T-helper 17 cell (primary cell): ENCODE data around the gene RAB5A. TPM values are rescaled to one million over a fixed set of nuclear protein-coding genes. Genes with fewer than 3 reads are reported as not detected.
"Not testable (repeated sequence)": the region's sequence is repeated elsewhere in the genome, so short reads cannot be mapped to it uniquely, and the experiment has no call there.

Experiments
- ATAC-seq: fragments of 150-1000 bp; cut with Tn5 transposase; 2 replicates; pipeline ENCODE4 v1.10.0; 2021; ENCODE audit warnings: mild to moderate bottlenecking, moderate library complexity
- DNase-seq, 3 donors: peaks; one replicate each; pipeline versions ENCODE4 v3.0.0 to v3.0.0-alpha.2; 2020 to 2021
- H3K9me3 ChIP-seq: one replicate; pipeline ENCODE4 v1.7.0; 2013; ENCODE audit warnings: low read length, mild to moderate bottlenecking; ENCODE audit not compliant: control insufficient read depth, poor library complexity, severe bottlenecking
- H3K27ac Mint-ChIP-seq: one replicate; pipeline ENCODE4 v1.8.0; 2022; ENCODE audit warnings: mild to moderate bottlenecking, moderate library complexity, mixed read lengths
- H3K27me3 Mint-ChIP-seq: one replicate; pipeline ENCODE4 v1.8.0; 2022; ENCODE audit warnings: mixed read lengths
- H3K36me3 Mint-ChIP-seq: one replicate; pipeline ENCODE4 v1.8.0; 2022; ENCODE audit warnings: low read depth, mixed read lengths
- H3K4me1 Mint-ChIP-seq: one replicate; pipeline ENCODE4 v1.8.0; 2022; ENCODE audit warnings: mild to moderate bottlenecking, mixed read lengths
- H3K4me3 Mint-ChIP-seq: one replicate; pipeline ENCODE4 v1.8.0; 2022; ENCODE audit warnings: mild to moderate bottlenecking, moderate library complexity, mixed read lengths
- total RNA-seq, 4 donors: library from RNA in 2 of 4; stranded (reverse) in 2 of 4; gene quantifications; one replicate each; pipeline ENCODE4 v1.2.3 and lab custom pipeline; 2022 to 2026

Gene RAB5A
- total RNA-seq, 2 donors from 2014 or later = 102 to 112 TPM

DNA sequence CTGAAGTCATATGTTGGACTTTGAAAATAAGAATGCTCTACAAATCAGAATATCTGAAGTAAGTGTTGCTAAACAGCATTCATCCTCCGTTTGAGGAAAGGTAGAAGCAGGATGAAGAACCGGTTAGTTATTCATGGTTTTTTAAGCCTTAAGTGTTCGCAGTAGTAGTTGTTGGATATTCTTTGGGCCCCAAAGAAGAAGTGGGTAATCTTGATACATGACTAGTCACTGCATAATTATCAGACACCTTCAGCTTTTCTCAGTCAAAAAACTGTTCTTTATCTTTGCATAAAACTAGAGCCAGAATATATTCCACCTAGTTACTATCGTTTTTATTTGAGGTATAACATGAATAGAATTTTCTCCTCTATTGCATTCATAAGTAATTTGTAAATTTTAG, 13.8 kb downstream of the RAB5A start:
- H3K4me1 Mint-ChIP-seq = peaks cover 33% of the 10 kb centered on the region
- no peak for DNase-seq
- H3K27me3 Mint-ChIP-seq = no peaks in the 10 kb centered on the region
- no peak overlapping the region for H3K27ac Mint-ChIP-seq
- no peaks in the 10 kb centered on the region for H3K9me3 ChIP-seq
- ATAC-seq = no peak
- H3K4me3 Mint-ChIP-seq = no peak overlapping the region
- H3K36me3 Mint-ChIP-seq = no peaks in the 10 kb centered on the region

- Mint-ChIP-seq H3K27ac (no peak overlapping the region), H3K4me1 (peaks cover 35% of the 10 kb centered on the region), H3K4me3 (peak overlapping the region; percentile 42), H3K27me3 (no peaks in the 10 kb centered on the region), H3K36me3 (no peaks in the 10 kb centered on the region)
- H3K9me3 ChIP-seq = no peaks in the 10 kb centered on the region
- ATAC-seq = no peak
- no peak for DNase-seq
These were observed 15.1 kb downstream of the RAB5A start for GRCh38 chr3:19961960-19962359.

DNA sequence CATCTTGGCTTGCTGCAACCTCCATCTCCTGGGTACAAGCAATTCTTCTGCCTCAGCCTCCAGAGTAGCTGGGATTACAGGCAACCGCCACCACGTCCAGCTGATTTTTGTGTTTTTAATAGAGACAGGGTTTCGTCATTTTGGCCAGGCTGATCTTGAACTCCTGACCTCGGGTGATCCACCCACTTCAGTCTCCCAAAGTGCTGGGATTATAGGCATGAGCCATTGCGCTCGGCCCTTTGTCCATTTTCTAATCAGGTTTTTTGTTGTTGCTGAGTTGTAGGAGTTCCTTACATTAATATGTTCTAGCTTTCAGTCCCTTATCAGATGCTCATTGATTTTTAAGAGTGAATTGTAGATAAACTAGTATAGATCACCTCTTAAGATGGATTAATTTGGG, 20.3 kb downstream of the RAB5A start:
- Mint-ChIP-seq H3K27me3 (no peaks in the 10 kb centered on the region), H3K4me1 (peaks cover 30% of the 10 kb centered on the region), H3K36me3 (peaks cover 4% of the 10 kb centered on the region), H3K27ac (no peak overlapping the region), H3K4me3 (no peak overlapping the region)
- no peaks in the 10 kb centered on the region for H3K9me3 ChIP-seq
- DNase-seq (no peak), ATAC-seq (no peak)

GRCh38 chr3:19967812-19968211, 20.9 kb downstream of the RAB5A start:
- no peaks in the 10 kb centered on the region for H3K9me3 ChIP-seq
- peak overlapping the region; percentile 10 for H3K27ac Mint-ChIP-seq
- no peak overlapping the region for H3K4me3 Mint-ChIP-seq
- H3K4me1 Mint-ChIP-seq = peaks cover 34% of the 10 kb centered on the region
- H3K27me3 Mint-ChIP-seq = no peaks in the 10 kb centered on the region
- no peak for ATAC-seq
- DNase-seq = no peak
- peaks cover 4% of the 10 kb centered on the region for H3K36me3 Mint-ChIP-seq

GRCh38 chr3:19970327-19970726, 23.4 kb downstream of the RAB5A start:
- Mint-ChIP-seq H3K36me3 (peaks cover 4% of the 10 kb centered on the region), H3K4me3 (no peak overlapping the region)

GRCh38 chr3:19972054-19972453, 25.2 kb downstream of the RAB5A start:
- Mint-ChIP-seq H3K27me3 (no peaks in the 10 kb centered on the region), H3K27ac (peak overlapping the region; percentile 21), H3K4me1 (peaks cover 22% of the 10 kb centered on the region), H3K36me3 (peaks cover 4% of the 10 kb centered on the region), H3K4me3 (no peak overlapping the region)
- DNase-seq (no peak), ATAC-seq (no peak)
- H3K9me3 ChIP-seq = no peaks in the 10 kb centered on the region

More at GRCh38 chr3:19970327-19970726, 23.4 kb downstream of the RAB5A start:
- ATAC-seq = no peak
- H3K27me3 Mint-ChIP-seq = no peaks in the 10 kb centered on the region
- no peaks in the 10 kb centered on the region for H3K9me3 ChIP-seq
- peaks cover 32% of the 10 kb centered on the region for H3K4me1 Mint-ChIP-seq
- H3K27ac Mint-ChIP-seq = no peak overlapping the region
- no peak for DNase-seq

- not testable (repeated sequence) for H3K27me3 Mint-ChIP-seq, H3K4me1 Mint-ChIP-seq, H3K4me3 Mint-ChIP-seq, H3K36me3 Mint-ChIP-seq, H3K9me3 ChIP-seq, ATAC-seq, DNase-seq
- peak overlapping the region; percentile 21 for H3K27ac Mint-ChIP-seq
These were observed 42.0 kb downstream of the RAB5A start for GRCh38 chr3:19988904-19989303.

GRCh38 chr3:19994796-19995195, 47.9 kb downstream of the RAB5A start:
- Mint-ChIP-seq H3K4me3 (no peak overlapping the region), H3K27me3 (no peaks in the 10 kb centered on the region), H3K36me3 (no peaks in the 10 kb centered on the region), H3K4me1 (peaks cover 5% of the 10 kb centered on the region), H3K27ac (no peak overlapping the region)
- ATAC-seq (no peak), DNase-seq (no peak)
- no peaks in the 10 kb centered on the region for H3K9me3 ChIP-seq

GRCh38 chr3:19997502-19997901, 50.6 kb downstream of the RAB5A start:
- Mint-ChIP-seq H3K36me3 (no peaks in the 10 kb centered on the region), H3K27me3 (no peaks in the 10 kb centered on the region), H3K4me1 (no peaks in the 10 kb centered on the region), H3K27ac (no peak overlapping the region), H3K4me3 (no peak overlapping the region)
- DNase-seq = no peak
- no peaks in the 10 kb centered on the region for H3K9me3 ChIP-seq
- no peak for ATAC-seq

DNA sequence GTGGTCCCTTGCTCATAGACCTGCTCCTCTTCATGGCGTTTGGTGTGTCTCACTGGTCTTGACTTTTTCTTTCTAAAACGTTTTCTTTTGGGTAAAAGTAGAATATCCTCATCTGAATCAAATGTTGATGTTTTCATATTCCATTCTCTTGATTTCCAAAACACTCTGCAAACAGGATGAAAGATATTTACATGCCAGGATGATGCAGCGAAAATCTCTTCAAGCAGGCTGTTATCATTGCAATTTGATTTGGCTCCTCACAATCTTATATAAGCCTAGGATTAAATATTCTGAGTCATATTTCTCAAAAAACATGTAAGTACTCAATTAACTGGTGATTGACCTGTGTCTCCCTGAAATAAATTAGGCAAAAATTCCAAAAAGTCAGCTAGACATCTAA, 55.0 kb downstream of the RAB5A start:
- DNase-seq (no peak), ATAC-seq (no peak)
- H3K4me1 Mint-ChIP-seq = no peaks in the 10 kb centered on the region
- peaks cover 2% of the 10 kb centered on the region for H3K36me3 Mint-ChIP-seq
- no peaks in the 10 kb centered on the region for H3K27me3 Mint-ChIP-seq
- H3K9me3 ChIP-seq = no peaks in the 10 kb centered on the region
- H3K27ac Mint-ChIP-seq = no peak overlapping the region
- H3K4me3 Mint-ChIP-seq = no peak overlapping the region

- no peaks in the 10 kb centered on the region for H3K9me3 ChIP-seq
- H3K36me3 Mint-ChIP-seq = peaks cover 2% of the 10 kb centered on the region
- H3K27ac Mint-ChIP-seq = no peak overlapping the region
- no peaks in the 10 kb centered on the region for H3K4me1 Mint-ChIP-seq
- H3K4me3 Mint-ChIP-seq = no peak overlapping the region
- H3K27me3 Mint-ChIP-seq = no peaks in the 10 kb centered on the region
- DNase-seq (no peak), ATAC-seq (no peak)
These were observed 61.1 kb downstream of the RAB5A start for GRCh38 chr3:20007960-20008359.

DNA sequence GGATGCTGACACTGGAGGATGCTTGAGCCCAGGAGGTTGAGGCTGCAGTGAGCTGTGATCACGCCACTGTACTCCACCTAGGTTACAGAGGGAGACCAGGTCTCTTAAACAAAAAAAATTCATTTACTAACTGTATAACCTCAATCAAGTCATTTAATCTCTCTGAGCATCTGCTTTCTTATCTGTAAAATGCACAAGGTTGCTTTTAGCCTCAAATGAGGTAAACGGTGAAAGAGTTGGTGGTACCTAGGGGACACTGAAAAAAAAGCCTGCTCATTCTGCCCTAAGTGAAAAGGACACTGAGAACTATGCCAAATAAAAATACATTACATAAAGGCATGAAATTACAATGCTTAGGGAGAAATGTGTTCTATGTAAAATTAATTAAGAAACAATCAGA, 61.7 kb downstream of the RAB5A start:
- H3K27ac Mint-ChIP-seq = no peak overlapping the region
- no peaks in the 10 kb centered on the region for H3K4me1 Mint-ChIP-seq
- no peaks in the 10 kb centered on the region for H3K27me3 Mint-ChIP-seq
- no peak overlapping the region for H3K4me3 Mint-ChIP-seq
- no peak for ATAC-seq
- H3K9me3 ChIP-seq = no peaks in the 10 kb centered on the region
- H3K36me3 Mint-ChIP-seq = peaks cover 2% of the 10 kb centered on the region
- DNase-seq = no peak

DNA sequence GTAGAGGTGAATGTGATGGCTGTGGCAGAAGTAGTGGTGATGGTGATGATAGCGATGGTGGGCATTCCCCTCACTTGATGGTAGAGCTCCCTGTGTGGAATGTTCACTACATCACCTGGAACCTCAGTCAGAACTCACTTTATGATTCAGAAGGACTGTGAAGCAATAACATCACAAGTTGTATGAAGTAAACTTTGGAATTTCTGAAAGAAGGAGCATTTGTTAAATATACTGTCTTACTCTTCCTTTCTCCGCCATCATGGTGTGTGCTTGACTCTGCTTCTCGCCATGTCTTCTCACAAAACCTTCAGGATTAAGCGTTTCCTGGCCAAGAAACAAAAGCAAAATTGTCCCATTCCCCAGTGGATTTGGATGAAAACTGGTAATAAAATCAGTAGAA, 65.3 kb downstream of the RAB5A start, which contains the start of gene PP2D1:
Gene PP2D1 (minus strand): TSS at position 101 of the 400 bp plus-strand sequence. CDS start 192 bp downstream, outside the sequence.
- Mint-ChIP-seq H3K27me3 (no peaks in the 10 kb centered on the region), H3K4me3 (no peak within 1 kb of the TSS), H3K4me1 (no peaks in the 10 kb centered on the region), H3K36me3 (no peaks in the 10 kb centered on the region), H3K27ac (no peak within 1 kb of the TSS)
- no peak for DNase-seq
- H3K9me3 ChIP-seq = no peaks in the 10 kb centered on the region
- no peak for ATAC-seq

GRCh38 chr3:20013396-20013795, 66.5 kb downstream of the RAB5A start:
- Mint-ChIP-seq H3K4me3 (no peak overlapping the region), H3K27me3 (no peaks in the 10 kb centered on the region), H3K27ac (no peak overlapping the region), H3K4me1 (no peaks in the 10 kb centered on the region), H3K36me3 (no peaks in the 10 kb centered on the region)
- ATAC-seq (no peak), DNase-seq (no peak)
- no peaks in the 10 kb centered on the region for H3K9me3 ChIP-seq
